SK-N-SH treated with all-trans-retinoic acid at 6 μM for 48 hours (cell line): ENCODE data around the gene ARF3.

Source experiments
- ATAC-seq: fragments of 200-7000 bp; cut with Tn5 transposase; 3 replicates; pipeline ENCODE4 v1.9.1; 2020; ENCODE audit warnings: mild to moderate bottlenecking, moderate library complexity
- ARNTL ChIP-seq: fragments of 450-650 bp; formaldehyde crosslinking; IDR thresholded peaks from 2 replicates; pipeline ENCODE4 v1.5.0; 2020; ENCODE audit warnings: low read depth, mild to moderate bottlenecking, moderate library complexity, borderline replicate concordance
- BACH2 ChIP-seq: fragments of 250-450 bp; sonication (Bioruptor Pico); IDR thresholded peaks from 2 replicates; pipeline ENCODE4 v1.9.0; 2021; ENCODE audit warnings: mild to moderate bottlenecking, borderline replicate concordance
- CREB5 ChIP-seq: fragments of 250-450 bp; sonication (Bioruptor Pico); IDR thresholded peaks from 2 replicates; pipeline ENCODE4 v1.5.1; 2020; ENCODE audit warnings: low read depth, mild to moderate bottlenecking, moderate library complexity
- CSDC2 ChIP-seq: fragments of 250-450 bp; sonication (Bioruptor Pico); IDR thresholded peaks from 2 replicates; pipeline ENCODE4 v1.5.0; 2020; ENCODE audit warnings: mild to moderate bottlenecking, moderate library complexity
- CSRNP3 ChIP-seq: fragments of 250-450 bp; sonication (Bioruptor Pico); IDR thresholded peaks from 2 replicates; pipeline ENCODE4 v1.5.1; 2021; ENCODE audit warnings: mild to moderate bottlenecking, moderate library complexity
- ESRRG ChIP-seq: fragments of 250-450 bp; sonication (Bioruptor Pico); IDR thresholded peaks from 2 replicates; pipeline ENCODE4 v1.6.1; 2021; ENCODE audit warnings: mild to moderate bottlenecking
- OSR1 ChIP-seq: fragments of 250-450 bp; sonication (Bioruptor Pico); IDR thresholded peaks from 2 replicates; pipeline ENCODE4 v1.8.0; 2022; ENCODE audit warnings: moderate library complexity, mild to moderate bottlenecking, inconsistent platforms
- PATZ1 ChIP-seq: fragments of 250-450 bp; sonication (Bioruptor Pico); IDR thresholded peaks from 2 replicates; pipeline ENCODE4 v1.8.0; 2020; ENCODE audit warnings: mild to moderate bottlenecking, moderate library complexity, borderline replicate concordance
- POU6F1 ChIP-seq: fragments of 250-450 bp; sonication (Bioruptor Pico); IDR thresholded peaks from 2 replicates; pipeline ENCODE4 v1.8.0; 2021; ENCODE audit warnings: low read depth, mild to moderate bottlenecking, moderate library complexity, borderline replicate concordance
- PPARA ChIP-seq: fragments of 250-450 bp; sonication (Bioruptor Pico); IDR thresholded peaks from 2 replicates; pipeline ENCODE4 v1.5.0; 2020; ENCODE audit warnings: mild to moderate bottlenecking, borderline replicate concordance
- RARB ChIP-seq: fragments of 250-450 bp; sonication (Bioruptor Pico); IDR thresholded peaks from 2 replicates; pipeline ENCODE4 v1.8.0; 2021; ENCODE audit warnings: mild to moderate bottlenecking, moderate library complexity
- SNAI2 ChIP-seq: fragments of 250-450 bp; sonication (Bioruptor Pico); IDR thresholded peaks from 2 replicates; pipeline ENCODE4 v1.5.0; 2020; ENCODE audit warnings: mild to moderate bottlenecking, moderate library complexity
- TCF4 ChIP-seq: fragments of 250-450 bp; sonication (Bioruptor Pico); IDR thresholded peaks from 2 replicates; pipeline ENCODE4 v1.8.0; 2021; ENCODE audit warnings: mild to moderate bottlenecking, moderate library complexity, borderline replicate concordance
- TOX ChIP-seq: fragments of 250-450 bp; sonication (Bioruptor Pico); IDR thresholded peaks from 2 replicates; pipeline ENCODE4 v1.8.0; 2021; ENCODE audit warnings: mild to moderate bottlenecking, moderate library complexity, borderline replicate concordance
- TSHZ2 ChIP-seq: fragments of 250-450 bp; sonication (Bioruptor Pico); IDR thresholded peaks from 2 replicates; pipeline ENCODE4 v1.5.0; 2020; ENCODE audit warnings: mild to moderate bottlenecking, moderate library complexity
- ZC3H10 ChIP-seq: fragments of 250-450 bp; sonication (Bioruptor Pico); IDR thresholded peaks from 2 replicates; pipeline ENCODE4 v1.5.1; 2021; ENCODE audit warnings: mild to moderate bottlenecking, moderate library complexity
- ZFP3 ChIP-seq: fragments of 250-450 bp; sonication (Bioruptor Pico); IDR thresholded peaks from 2 replicates; pipeline ENCODE4 v1.5.0; 2020; ENCODE audit warnings: mild to moderate bottlenecking, moderate library complexity
- ZNF565 ChIP-seq: fragments of 450-650 bp; formaldehyde crosslinking; conservative IDR thresholded peaks from 2 replicates; pipeline ENCODE4 v1.5.0; 2020; ENCODE audit warnings: low read depth, mild to moderate bottlenecking, moderate library complexity
- ZNF70 ChIP-seq: fragments of 450-650 bp; formaldehyde crosslinking; IDR thresholded peaks from 2 replicates; pipeline ENCODE4 v1.5.0; 2020; ENCODE audit warnings: mild to moderate bottlenecking, moderate library complexity

The ARF3 gene

GRCh38 chr12:48933664-48934311, 23.5 kb downstream of the ARF3 start:
- TF ChIP-seq OSR1, result no peak
- TF ChIP-seq CSRNP3, result no peak
- TF ChIP-seq SNAI2 (CRISPR knock-in tag), result no peak
- no peak for TF ChIP-seq PPARA (CRISPR knock-in tag)
- no peak for TF ChIP-seq CSDC2
- TF ChIP-seq PATZ1, result no peak
- no peak for TF ChIP-seq ZNF70 (CRISPR knock-in tag)
- no peak for TF ChIP-seq ZC3H10
- TF ChIP-seq BACH2 (CRISPR knock-in tag), result no peak
- TF ChIP-seq TSHZ2 (CRISPR knock-in tag), result no peak
- TF ChIP-seq ZFP3, result no peak
- no peak for TF ChIP-seq ESRRG
- no peak for TF ChIP-seq TCF4
- no peak for TF ChIP-seq TOX (CRISPR knock-in tag)
- no peak for TF ChIP-seq POU6F1 (CRISPR knock-in tag)
- TF ChIP-seq ARNTL (CRISPR knock-in tag), result no peak
- TF ChIP-seq ZNF565 (CRISPR knock-in tag), result no peak
- no peak for TF ChIP-seq CREB5
- no peak for ATAC-seq

- ATAC-seq, result no peak
- TF ChIP-seq ARNTL (CRISPR knock-in tag), result no peak
Observed at GRCh38 chr12:48932878-48933277, 24.4 kb downstream of the ARF3 start.

- TF ChIP-seq TCF4 (no peak), ARNTL (CRISPR knock-in tag) (no peak), CSDC2 (no peak), ESRRG (no peak), ZC3H10 (no peak), RARB (CRISPR knock-in tag) (no peak), POU6F1 (CRISPR knock-in tag) (no peak), BACH2 (CRISPR knock-in tag) (no peak), SNAI2 (CRISPR knock-in tag) (no peak), PPARA (CRISPR knock-in tag) (no peak)
- ATAC-seq, result no peak
Observed at GRCh38 chr12:48930475-48930874, 26.8 kb downstream of the ARF3 start.
